ENCODE measurements around the gene NDFIP1.

DNA sequence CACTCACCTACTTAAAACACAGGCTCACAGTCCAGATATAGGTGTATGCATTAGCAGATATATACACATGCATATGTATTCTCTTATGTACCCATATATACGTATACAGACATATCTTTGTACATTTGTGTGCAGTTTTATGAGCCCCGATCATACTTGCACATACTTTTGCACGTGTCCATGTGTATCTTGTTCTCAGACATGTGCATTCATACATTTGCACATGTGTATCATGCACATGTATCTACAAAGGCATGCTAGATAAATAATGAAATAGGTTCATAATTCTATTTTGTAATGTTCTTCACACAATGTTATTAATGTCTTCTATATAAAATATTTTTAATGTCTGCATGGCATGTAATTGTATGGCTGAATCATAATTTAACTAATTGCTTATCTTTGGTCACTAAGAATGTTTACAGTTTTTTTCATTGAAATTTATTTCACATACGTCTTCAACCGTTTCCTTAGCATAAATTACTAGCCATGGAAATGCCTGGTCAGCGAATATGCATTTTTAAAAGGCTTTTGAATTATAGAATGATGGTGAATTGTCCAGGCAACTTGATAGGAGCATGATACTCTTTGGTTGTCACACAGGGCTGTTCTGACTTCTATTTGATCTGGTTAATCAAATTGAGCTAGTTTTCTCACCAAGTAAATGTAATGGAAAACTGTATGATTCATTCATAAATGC, 2.6 kb downstream of the NDFIP1 start:
- no peak for TF ChIP-seq POLR2A (IDR thresholded peaks at IDR 0.05)
- TF ChIP-seq, protein P1, sequence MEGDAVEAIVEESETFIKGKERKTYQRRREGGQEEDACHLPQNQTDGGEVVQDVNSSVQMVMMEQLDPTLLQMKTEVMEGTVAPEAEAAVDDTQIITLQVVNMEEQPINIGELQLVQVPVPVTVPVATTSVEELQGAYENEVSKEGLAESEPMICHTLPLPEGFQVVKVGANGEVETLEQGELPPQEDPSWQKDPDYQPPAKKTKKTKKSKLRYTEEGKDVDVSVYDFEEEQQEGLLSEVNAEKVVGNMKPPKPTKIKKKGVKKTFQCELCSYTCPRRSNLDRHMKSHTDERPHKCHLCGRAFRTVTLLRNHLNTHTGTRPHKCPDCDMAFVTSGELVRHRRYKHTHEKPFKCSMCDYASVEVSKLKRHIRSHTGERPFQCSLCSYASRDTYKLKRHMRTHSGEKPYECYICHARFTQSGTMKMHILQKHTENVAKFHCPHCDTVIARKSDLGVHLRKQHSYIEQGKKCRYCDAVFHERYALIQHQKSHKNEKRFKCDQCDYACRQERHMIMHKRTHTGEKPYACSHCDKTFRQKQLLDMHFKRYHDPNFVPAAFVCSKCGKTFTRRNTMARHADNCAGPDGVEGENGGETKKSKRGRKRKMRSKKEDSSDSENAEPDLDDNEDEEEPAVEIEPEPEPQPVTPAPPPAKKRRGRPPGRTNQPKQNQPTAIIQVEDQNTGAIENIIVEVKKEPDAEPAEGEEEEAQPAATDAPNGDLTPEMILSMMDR (IDR thresholded peaks at IDR 0.05 in 4 of 5, conservative IDR thresholded peaks at IDR 0.05 in 1 of 5): no peak
